HAP-1 (cell line): Measurements from ENCODE around the gene XXYLT1.

Experiments
- DNase-seq, 2 experiments: peaks; one replicate each; pipeline ENCODE4 v3.0.0-alpha.2; 2016 to 2020; ENCODE audit warnings: low spot score in 2 of 2
- H3K27me3 ChIP-seq: fragments of 250-450 bp; sonication (Bioruptor Pico); 2 replicates; pipeline ENCODE4 v1.5.1; 2020; ENCODE audit warnings: low read depth, mild to moderate bottlenecking, moderate library complexity
- H3K36me3 ChIP-seq: fragments of 250-450 bp; sonication (Bioruptor Pico); replicated peaks from 2 replicates; pipeline ENCODE4 v1.5.1; 2020; ENCODE audit warnings: mild to moderate bottlenecking
- H3K4me1 ChIP-seq: fragments of 250-450 bp; sonication (Bioruptor Pico); 2 replicates; pipeline ENCODE4 v1.5.1; 2020; ENCODE audit warnings: mild to moderate bottlenecking
- H3K4me3 ChIP-seq: fragments of 250-450 bp; sonication (Bioruptor Pico); 2 replicates; pipeline ENCODE4 v1.5.1; 2020; ENCODE audit warnings: mild to moderate bottlenecking, moderate library complexity
- H3K9me3 ChIP-seq: fragments of 250-450 bp; sonication (Bioruptor Pico); 2 replicates; pipeline ENCODE4 v1.5.1; 2020; ENCODE audit warnings: mild to moderate bottlenecking, moderate library complexity
- in situ Hi-C: fragments of 300-500 bp; cut with MboI; formaldehyde crosslinking; loops from 3 replicates; pipeline ENCODE4 v1.14.3; 2020; ENCODE audit warnings: low sequenced_read_pairs, inconsistent platforms, mixed read lengths

The XXYLT1 gene

DNA sequence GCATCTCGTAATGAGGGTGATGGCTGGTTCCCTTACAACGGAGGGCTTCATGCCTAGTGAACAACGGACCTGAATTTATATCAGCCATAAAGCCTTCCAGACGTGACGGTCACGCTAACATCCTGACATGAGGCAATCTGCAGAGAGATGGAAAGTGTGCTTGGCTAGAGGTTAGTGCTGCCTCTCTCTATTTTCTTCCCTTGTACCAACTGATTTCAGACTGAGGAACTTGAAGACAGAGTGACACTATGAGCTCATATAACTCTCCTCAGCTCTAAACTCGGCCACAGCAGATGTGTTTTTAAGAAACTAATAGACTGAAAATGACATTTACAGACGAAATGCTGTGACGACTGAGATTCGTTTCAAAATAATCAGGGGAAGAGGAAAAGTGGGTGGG, 122.4 kb downstream of the XXYLT1 start:
- Histone ChIP-seq H3K4me3 (no peak overlapping the region), H3K4me1 (no peaks in the 10 kb centered on the region)
- in situ Hi-C loops = no loop called here

DNA sequence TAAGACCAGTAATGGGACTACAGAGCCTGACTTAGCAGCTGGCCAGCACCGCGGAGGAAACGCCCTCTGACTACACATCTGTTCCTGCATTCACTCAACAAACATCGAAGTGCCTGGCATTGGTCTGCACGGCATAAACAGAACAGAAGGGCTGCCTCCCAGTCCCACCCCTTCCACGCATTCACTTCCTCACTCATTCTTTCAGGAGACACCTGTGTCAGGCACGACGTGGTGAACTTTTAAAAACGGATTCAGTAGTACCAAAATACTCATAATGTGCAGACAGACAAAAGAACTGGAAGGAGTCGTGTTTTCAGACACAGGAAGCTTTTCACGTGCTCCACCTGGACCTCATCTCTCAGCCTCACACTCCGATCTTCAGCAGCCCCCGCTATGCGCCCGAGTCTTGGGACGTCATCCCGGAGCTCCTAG, 123.3 kb downstream of the XXYLT1 start:
- DNase-seq = no peak
- Histone ChIP-seq H3K36me3 (no peaks in the 10 kb centered on the region), H3K27me3 (no peaks in the 10 kb centered on the region), H3K9me3 (no peaks in the 10 kb centered on the region), H3K4me3 (no peak overlapping the region), H3K4me1 (no peaks in the 10 kb centered on the region)
- in situ Hi-C loops = no loop called here

More for the DNA sequence above, 122.4 kb downstream of the XXYLT1 start:
- H3K9me3 ChIP-seq = no peaks in the 10 kb centered on the region
- H3K36me3 ChIP-seq = no peaks in the 10 kb centered on the region
- no peak for DNase-seq
- no peaks in the 10 kb centered on the region for H3K27me3 ChIP-seq

DNA sequence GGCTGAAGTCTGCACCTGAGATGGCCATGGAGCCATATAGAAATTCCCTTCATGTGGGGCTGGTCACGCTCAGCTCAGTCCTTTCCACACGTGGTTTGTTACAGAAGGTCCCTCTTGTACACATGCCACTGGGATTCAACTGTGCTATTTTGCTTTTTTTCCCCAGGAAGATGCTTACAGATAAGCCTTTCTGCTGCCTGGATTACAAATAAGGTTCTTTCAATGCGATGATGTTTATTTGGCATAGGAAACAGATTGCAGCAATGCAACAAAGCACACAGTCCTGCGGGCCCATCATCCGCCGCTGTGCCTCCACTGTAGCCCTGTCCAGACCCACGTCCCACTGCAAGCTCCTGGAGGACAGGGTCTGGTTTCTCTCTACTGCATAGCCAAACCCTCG, 124.8 kb downstream of the XXYLT1 start:
- Histone ChIP-seq H3K4me1 (no peaks in the 10 kb centered on the region), H3K36me3 (no peaks in the 10 kb centered on the region), H3K9me3 (no peaks in the 10 kb centered on the region), H3K4me3 (no peak overlapping the region), H3K27me3 (no peaks in the 10 kb centered on the region)
- in situ Hi-C loops = no loop called here
- no peak for DNase-seq

DNA sequence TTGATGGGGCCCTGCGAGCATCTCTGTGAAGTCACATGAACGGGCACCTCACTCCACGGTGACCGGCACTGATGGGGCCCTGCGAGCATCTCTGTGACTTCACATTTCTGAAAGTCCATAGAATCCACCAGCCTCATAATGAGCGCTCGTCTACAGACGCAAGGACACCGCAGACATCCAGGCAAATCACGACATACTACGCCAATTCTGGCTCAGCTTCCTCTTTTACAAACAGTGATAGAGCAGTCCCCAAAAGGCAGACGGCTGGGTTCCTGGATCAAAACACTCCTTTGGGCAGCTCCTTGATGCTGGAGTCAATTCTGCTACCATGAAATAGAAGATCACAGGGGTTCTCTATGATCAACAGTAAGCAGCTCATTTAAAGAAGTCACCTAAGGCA, 125.4 kb downstream of the XXYLT1 start:
- no peak for DNase-seq
- H3K4me3 ChIP-seq = no peak overlapping the region

DNA sequence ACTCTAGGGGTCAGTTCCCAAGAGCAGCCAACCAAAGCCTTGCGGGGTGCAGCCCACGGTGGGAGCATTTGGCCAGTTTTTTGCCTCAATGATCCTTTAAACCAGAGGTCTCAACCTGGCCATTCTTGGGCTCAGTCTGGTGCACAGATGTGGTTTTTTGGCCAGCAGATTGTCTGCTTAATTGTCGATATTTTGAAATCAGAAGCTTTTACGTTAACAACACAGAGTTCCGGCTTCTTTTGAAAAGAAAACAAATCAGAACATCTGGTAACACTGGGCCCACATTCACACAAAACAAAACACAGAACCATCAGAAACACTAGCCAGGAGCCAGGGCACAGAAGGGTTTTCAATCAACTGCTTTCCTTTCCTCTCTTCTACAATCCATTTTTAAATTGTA, 127.7 kb downstream of the XXYLT1 start:
- no peak for DNase-seq
- no peak overlapping the region for H3K4me3 ChIP-seq
- H3K27me3 ChIP-seq = no peaks in the 10 kb centered on the region
- in situ Hi-C loops = no loop called here
- H3K36me3 ChIP-seq = no peaks in the 10 kb centered on the region
- no peaks in the 10 kb centered on the region for H3K4me1 ChIP-seq
- H3K9me3 ChIP-seq = no peaks in the 10 kb centered on the region

More for the DNA sequence above, 125.4 kb downstream of the XXYLT1 start:
- no peaks in the 10 kb centered on the region for H3K36me3 ChIP-seq
- in situ Hi-C loops = no loop called here
- no peaks in the 10 kb centered on the region for H3K4me1 ChIP-seq
- no peaks in the 10 kb centered on the region for H3K27me3 ChIP-seq
- H3K9me3 ChIP-seq = no peaks in the 10 kb centered on the region

DNA sequence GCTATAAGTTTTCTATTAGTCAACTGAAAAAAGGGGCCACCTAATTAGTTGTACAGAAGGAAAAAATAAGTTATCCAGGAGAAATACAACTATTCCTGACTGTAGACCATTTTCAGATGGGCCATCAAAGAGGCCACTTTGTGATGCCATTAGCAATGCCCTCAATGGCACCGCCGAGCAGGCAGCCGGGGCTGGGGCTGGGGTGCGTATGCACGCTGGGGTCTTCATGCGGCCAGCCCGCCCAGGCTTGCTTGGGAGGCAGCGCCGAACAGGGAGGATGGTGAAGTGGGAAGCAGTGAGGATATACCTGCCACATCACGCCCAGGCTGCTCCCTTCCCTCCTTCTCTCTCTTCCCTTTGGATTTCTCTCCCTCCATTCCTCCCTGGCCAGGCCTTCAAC, 128.4 kb downstream of the XXYLT1 start:
- in situ Hi-C loops = no loop called here
- H3K9me3 ChIP-seq = no peaks in the 10 kb centered on the region
- no peaks in the 10 kb centered on the region for H3K4me1 ChIP-seq
- H3K36me3 ChIP-seq = no peaks in the 10 kb centered on the region
- H3K4me3 ChIP-seq = no peak overlapping the region
- H3K27me3 ChIP-seq = no peaks in the 10 kb centered on the region
- no peak for DNase-seq

DNA sequence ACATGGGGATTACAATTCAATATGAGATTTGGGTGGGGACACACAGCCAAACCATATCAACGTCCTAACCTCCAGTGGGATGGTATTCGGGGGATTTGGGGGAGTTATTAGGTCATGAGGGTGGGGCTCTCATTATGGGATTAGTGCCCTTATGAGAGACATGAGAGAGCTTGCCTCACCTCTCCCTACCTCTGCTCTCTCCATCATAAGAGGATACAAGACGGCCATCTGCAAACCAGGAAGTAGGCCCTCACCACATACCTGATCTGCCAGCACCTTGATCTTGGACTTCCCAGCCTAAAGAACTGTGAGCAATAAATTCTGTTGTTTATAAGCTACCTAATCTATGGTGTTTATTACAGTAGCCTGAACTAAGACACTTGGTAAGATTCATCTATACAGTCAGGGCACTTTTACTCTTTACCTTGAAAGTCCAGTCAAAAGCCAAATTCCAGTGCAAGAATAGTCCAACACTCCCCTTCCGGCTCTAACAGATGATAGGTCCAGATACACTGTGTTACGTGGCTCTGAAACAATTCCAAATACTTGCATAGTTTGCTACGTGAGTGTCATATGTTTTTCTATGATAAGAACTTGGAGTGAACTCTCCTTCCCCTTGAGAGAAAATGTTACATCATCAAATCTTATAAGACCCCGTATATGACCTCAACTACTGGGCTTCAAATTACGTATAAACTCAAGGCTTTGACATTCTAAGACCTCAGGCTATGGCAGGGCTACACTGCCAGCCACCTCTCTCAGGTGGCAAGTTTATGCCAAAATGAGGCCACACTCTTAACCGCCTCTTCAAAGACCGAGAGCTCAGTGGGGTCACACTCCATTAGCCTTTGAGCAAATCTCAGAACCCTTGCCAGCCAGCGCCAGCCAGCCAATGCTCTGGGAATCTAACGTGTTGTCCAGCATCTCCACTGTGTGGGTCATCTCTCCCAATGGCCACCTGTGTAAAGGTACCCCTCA, 129.9 kb downstream of the XXYLT1 start:
- Histone ChIP-seq H3K36me3 (no peaks in the 10 kb centered on the region), H3K4me1 (no peaks in the 10 kb centered on the region), H3K9me3 (no peaks in the 10 kb centered on the region), H3K4me3 (no peak overlapping the region), H3K27me3 (no peaks in the 10 kb centered on the region)
- in situ Hi-C loops = no loop called here
- DNase-seq = no peak

DNA sequence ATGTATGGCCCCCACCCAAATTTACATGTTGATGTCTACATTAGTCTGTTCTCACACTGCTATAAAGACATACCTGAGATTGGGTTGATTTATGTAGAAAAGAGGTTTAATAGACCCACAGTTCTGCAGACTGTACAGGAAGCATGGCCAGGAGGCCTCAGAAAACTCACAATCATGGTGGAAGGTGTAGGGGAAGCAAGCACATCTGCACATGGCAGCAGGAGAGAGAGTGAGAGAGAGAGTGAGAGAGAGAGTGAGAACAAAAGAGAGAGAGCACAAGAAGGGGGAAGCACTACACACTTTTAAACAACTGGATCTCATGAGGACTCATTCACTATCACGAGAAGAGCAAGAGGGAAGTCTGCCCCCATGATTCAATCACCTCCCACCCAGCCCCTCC, 130.5 kb downstream of the XXYLT1 start:
- Histone ChIP-seq H3K4me3 (no peak overlapping the region), H3K36me3 (no peaks in the 10 kb centered on the region), H3K27me3 (no peaks in the 10 kb centered on the region), H3K4me1 (no peaks in the 10 kb centered on the region), H3K9me3 (no peaks in the 10 kb centered on the region)
- DNase-seq = no peak
- in situ Hi-C loops = no loop called here

DNA sequence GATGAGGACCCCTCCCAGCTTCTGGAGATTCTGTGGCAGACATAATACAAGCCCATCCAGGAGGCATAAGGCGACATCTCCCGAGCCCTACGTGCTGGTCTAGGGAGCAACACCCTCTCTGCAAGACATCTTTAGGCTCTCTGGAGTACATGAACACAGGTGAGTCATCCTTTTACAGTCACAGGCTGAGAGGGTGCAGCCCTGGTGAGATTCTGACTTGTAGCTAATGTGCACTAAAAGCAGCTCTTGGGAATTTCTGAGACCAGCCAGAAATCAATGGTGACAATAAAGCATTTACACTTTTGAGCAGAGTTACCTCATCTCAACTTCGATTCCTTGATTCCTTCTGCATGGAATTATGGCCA, 131.1 kb downstream of the XXYLT1 start:
- no peak overlapping the region for H3K4me3 ChIP-seq
- H3K36me3 ChIP-seq = no peaks in the 10 kb centered on the region
- in situ Hi-C loops = no loop called here
- no peak for DNase-seq
- no peaks in the 10 kb centered on the region for H3K27me3 ChIP-seq
- no peaks in the 10 kb centered on the region for H3K9me3 ChIP-seq
- H3K4me1 ChIP-seq = no peaks in the 10 kb centered on the region

DNA sequence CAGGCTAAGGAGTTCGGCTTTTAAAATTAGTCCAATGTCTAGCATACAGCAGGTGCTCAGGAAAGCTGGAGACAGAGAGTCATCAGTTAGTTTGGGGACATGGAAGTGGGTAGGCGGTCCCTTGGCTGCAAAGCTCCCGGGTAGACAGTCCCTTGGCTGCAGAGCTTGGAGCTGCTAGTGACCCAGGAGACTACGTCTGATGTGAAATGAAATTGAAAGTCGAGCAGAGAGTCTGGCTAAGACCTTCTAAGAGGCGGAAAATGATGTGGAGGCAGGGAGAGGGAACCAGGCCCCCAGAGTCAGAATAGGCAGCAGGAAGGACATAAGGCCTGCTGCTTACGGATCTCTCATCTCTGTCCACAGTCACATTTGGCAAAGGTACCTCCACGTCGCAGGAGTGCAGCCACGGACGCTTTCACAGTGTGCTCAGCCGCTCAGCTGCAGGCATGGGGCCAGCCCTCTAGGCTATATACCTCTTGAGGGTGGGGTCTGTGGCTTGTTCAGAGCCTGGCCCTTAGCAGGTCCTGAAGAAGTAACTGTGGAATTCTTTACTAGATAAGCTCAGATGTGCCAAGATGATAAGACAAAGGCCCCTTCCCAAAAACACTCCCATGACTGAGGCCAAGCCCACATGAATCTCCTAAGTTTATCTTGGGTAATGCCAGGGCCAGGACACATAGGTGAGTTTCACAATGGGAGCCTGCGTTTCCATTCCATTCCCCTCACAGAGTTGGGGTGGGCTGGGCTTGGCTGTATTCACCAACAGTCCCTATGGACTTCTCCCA, 131.7 kb downstream of the XXYLT1 start:
- no peaks in the 10 kb centered on the region for H3K4me1 ChIP-seq
- in situ Hi-C loops = no loop called here

DNA sequence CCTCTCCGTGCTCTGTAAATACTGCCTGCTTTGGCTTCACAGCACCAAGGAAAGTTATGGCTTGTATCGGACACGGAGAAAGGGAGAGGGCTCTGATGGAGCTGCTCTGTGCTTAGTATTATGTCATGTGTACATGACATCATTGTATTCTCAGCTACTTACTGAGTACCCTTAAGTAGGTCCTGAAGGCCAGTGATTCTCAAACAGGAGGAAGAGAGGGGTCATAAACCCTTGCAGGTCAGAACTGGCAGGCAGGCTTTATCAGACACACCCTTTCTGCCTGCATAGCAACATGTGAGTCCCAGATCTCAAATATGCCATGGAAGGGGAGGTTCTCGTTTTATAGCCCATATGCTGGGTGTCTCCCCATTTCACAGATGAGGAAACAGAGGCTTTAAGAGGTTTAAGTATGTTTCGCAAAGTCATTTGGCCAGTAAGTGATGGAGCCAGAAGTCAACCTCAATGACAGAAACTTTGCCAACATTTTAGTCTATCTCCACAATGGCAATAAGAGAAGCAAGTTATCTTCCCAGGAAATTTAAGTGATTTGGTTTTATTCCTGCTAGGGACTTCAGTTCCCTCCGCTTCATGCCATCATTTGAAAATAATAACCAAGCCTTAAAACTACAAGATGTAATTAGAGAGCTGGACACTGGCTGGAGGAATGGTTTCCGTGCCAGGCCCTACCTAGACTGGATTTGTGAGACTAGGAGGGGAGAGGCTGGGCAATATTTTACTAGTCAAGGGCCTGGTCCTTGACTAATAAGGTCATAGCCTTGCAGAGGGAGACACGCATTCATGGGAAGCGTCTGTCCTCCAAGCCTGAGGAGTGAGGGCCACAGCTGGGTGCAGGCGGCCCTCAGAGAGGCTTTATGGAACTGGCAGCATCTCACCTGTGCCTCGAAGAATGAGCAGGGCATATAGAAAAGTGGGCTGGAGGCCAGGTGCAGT, 133.0 kb downstream of the XXYLT1 start:
- H3K27me3 ChIP-seq = no peaks in the 10 kb centered on the region
- no peaks in the 10 kb centered on the region for H3K4me1 ChIP-seq
- no peaks in the 10 kb centered on the region for H3K9me3 ChIP-seq
- in situ Hi-C loops = no loop called here
- DNase-seq = no peak
- no peaks in the 10 kb centered on the region for H3K36me3 ChIP-seq
- no peak overlapping the region for H3K4me3 ChIP-seq

More for the DNA sequence above, 131.7 kb downstream of the XXYLT1 start:
- DNase-seq = no peak
- H3K4me3 ChIP-seq = no peak overlapping the region
- H3K27me3 ChIP-seq = no peaks in the 10 kb centered on the region
- no peaks in the 10 kb centered on the region for H3K9me3 ChIP-seq
- no peaks in the 10 kb centered on the region for H3K36me3 ChIP-seq

DNA sequence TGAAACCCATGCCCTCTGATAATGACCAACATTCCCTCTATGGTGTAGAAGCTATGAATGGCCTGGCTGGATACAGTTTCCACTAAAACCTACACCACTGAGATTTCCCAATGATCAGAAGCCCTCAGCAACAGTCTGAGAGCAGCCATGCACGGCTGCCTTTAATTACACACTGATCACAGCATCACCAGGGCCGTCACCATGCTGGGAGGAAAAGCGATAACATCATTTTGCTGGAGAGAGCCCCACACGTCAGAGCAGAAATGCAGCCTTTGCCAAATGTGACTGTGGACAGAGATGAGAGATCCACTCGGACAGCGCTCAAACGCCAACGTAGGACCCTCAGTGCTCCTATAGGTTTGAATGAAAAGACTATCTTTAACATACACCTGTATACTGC, 135.0 kb downstream of the XXYLT1 start:
- no peaks in the 10 kb centered on the region for H3K4me1 ChIP-seq
- no peak overlapping the region for H3K4me3 ChIP-seq
- in situ Hi-C loops = no loop called here
- H3K27me3 ChIP-seq = no peaks in the 10 kb centered on the region
- no peaks in the 10 kb centered on the region for H3K36me3 ChIP-seq
- H3K9me3 ChIP-seq = no peaks in the 10 kb centered on the region
- no peak for DNase-seq

DNA sequence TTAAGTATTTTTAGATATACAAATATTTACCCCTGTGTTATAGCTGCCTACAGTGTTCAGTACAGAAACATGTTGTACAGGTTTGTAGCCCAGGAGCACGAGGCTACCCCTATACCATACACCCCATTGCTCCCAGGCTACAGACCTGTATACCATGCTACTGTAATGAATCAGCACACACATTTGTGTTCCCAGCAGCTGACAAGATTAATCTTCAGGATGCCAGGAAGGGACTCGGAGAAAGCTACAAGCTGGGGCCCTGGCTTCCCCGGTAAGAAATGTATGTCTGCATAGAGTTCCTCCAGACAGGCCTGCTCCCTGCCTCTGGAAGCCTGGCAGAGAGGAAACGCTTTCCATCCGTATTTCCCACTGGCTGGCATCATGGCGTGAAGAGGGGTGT, 136.5 kb downstream of the XXYLT1 start:
- Histone ChIP-seq H3K9me3 (no peaks in the 10 kb centered on the region), H3K27me3 (no peaks in the 10 kb centered on the region), H3K4me3 (no peak overlapping the region), H3K4me1 (no peaks in the 10 kb centered on the region), H3K36me3 (no peaks in the 10 kb centered on the region)
- in situ Hi-C loops = no loop called here
- no peak for DNase-seq
